ENCODE measurements around the gene LYPD4.
A peak's percentile ranks its signal among the peaks of the same experiment; 100 is the strongest.
"Not testable (repeated sequence)": the region's sequence is repeated elsewhere in the genome, so short reads cannot be mapped to it uniquely, and the experiment has no call there.

LYPD4 gene

GRCh38 chr19:41792513-41793413, 51.7 kb downstream of the LYPD4 start:
- TF ChIP-seq CTCF (IDR thresholded peaks at IDR 0.05; ENCODE audit: insufficient read depth, low read depth, low read length, missing control alignments) = peak; percentile 75
- no peak overlapping the region for H3K4me3 ChIP-seq (ENCODE audit: low read length)
- peak; percentile 58 for DNase-seq (ENCODE audit: low read depth)

GRCh38 chr19:41789053-41789452, 55.4 kb downstream of the LYPD4 start:
- not testable (repeated sequence) for DNase-seq (ENCODE audit: low read depth); H3K4me3 ChIP-seq (ENCODE audit: low read length)

GRCh38 chr19:41788518-41788917, 56.0 kb downstream of the LYPD4 start:
- H3K4me3 ChIP-seq (ENCODE audit: low read length); DNase-seq (ENCODE audit: low read depth): not testable (repeated sequence)
